GM21529 (cell line): ENCODE results near the gene FPR3.
"Not testable (repeated sequence)": the region's sequence is repeated elsewhere in the genome, so short reads cannot be mapped to it uniquely, and the experiment has no call there.

Experiments
- ATAC-seq: cut with Tn5 transposase; IDR thresholded peaks from one replicate; pipeline ENCODE4 v1.9.1; 2021; ENCODE audit not compliant: unreplicated experiment

Gene FPR3

DNA sequence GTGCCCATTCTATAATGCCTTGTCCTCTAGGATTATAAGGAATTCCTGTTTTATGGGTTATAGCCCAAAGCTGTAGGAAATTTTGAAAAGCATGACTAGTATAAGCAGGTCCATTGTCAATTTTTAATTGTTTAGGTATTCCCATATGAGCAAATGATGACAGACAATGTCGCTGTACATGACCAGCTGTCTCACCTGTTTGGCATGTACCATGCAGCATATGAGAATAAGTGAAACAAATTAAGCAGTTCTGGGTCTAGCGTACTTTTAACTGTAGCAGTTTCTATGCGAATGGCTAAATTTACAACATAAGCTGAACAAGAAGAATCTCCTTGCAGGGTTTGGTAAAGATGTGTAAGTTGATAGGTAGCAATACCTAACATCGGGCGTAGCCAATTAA is 11.6 kb downstream of the FPR3 start:
- ATAC-seq, result not testable (repeated sequence)

DNA sequence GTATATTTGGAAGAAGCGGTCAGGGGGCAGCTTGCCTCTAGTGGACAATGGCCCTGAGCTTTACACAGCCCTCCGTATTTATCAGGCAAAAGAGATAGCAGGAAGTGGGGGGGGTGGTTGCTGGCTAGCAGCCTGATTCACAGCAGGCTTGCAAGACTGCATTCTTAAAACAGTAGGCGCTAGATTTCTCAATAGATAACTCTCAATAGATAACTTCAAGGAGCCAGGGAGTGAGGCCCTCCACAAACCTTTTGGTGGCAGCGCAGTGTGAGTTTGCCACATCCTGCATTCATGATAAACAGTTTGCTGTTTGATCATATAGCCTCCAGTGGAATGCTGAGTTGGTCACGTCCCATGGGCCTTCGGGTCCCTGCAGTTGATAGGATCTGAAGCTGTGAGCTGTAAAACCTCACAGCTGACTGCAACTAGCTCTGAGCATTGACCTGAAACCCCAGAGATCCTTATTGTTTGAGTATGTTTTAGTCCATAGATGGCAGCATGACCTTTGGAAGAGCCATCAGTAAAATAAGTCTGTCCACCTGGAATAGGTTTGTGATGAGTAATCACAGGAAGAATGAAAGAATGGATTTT is 12.2 kb downstream of the FPR3 start:
- ATAC-seq, result no peak

DNA sequence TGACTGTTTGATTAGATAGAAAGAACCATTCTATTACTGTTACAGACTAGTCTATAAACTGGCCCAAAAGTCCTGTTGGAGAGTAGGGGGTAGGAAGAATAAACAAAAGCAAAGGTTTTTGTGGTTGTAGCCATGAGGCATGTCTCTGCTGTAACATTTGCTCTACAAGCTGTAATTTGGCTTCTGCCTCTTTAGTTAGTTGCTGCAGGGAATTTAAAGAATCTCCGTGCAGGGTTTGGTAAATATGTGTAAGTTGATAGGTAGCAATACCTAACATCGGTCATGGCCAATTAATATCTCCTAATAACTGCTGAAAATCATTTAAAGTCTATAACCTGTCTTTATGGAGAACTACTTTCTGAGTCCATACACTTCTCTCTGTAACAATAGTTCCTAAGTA is 13.0 kb downstream of the FPR3 start:
- ATAC-seq, result no peak

DNA sequence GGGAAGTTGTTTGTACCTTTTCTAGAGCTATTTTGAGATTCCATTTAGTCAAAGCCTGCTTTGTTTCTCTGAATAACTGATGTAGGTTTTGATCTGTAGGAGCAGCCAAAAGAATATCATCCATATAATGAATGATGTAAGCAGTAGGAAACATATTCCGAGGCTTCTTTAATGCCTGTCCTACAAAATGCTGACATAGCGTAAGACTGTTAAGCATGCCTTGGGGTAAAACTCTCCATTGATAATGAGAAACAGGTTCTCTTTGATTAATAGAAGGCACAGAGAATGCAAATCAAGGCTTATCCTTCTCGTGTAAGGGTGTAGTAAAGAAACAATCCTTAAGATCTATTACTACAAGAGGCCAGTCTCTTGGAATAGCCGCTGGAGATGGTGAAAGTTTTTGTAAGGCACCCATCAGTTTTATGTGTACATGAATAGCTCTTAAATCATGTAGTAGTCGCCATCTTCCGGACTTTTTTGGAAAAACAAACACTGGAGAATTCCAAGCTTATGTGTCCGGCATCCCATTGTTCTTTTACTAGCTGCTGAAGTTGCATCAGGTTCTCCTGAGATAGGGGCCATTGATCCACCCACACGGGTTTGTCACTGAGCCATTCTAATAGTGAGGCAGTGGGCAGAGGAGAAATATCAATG is 13.5 kb downstream of the FPR3 start:
- ATAC-seq, result no peak

DNA sequence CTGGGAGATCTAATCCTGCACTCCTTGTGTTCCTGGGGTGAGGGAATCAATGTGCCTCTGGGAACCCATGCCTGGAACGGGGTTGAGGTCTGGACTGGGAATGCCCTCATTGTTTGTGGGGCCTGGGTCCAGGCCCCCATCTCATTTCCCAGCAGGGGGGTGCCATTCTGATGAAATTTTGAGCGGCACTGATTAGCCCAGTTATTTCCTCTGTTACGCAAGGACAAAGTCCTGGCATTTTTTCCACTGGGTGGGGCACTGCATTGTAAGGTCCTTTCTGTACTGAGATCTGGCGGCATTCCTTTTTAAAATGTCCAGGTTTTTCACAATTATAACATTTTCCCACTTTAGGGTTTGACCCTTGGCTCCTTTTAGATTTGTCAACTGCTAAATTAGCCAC is 14.8 kb downstream of the FPR3 start:
- no peak for ATAC-seq

DNA sequence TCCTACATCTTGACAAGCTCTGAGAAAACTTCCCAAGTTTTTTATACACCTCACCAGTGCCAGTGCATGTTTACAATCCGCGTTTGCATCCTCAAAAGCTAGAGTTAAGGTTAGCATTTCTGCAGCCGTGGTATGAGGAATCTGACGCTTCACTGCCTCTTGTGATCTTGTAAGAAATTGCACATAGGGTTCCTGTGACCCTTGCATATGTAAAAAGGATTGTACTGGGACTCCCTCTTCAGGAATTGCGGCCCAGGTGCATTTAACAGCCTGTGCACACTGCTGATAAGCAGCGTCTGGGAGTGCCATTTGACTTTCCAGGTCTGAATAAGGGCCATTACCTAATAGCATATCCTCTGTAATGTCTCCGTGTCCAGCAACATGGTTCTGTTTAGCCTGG is 15.3 kb downstream of the FPR3 start:
- ATAC-seq, result no peak

DNA sequence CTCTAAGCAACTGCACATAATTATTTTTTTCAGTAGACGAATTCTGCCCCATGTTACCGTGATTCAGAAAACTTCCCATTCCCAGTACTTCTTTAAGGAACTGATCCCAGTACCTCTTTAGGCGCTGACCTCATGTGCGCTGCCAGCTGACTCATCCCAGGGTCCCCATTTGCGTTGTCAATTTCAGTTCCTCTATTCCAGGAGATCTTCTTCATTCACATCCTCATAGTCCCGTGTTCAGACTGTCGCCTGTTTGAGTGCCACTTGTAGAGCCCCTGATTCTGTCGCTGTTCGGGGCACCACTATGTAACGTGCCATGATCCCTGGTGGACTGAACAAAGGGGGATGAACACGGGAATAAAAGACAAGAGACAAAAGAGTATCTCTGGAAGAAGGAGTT is 16.4 kb downstream of the FPR3 start:
- no peak for ATAC-seq

DNA sequence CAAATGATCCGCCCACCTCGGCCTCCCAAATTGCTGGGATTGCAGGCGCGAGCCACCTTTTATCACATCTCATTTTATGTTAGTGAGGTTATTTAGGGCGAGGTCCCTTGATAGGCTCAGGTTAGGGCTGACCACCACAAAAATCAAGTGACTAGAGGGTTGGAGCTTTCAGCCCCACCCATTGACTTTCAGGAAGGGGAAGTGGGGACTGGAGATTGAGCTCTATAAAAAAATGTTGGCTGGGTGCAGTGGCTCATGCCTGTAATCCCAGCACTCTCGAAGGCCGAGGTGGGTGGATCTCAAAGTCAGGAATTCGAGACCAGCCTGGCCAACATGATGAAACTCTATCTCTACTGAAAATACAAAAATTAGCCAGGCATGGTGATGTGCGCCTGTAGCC is 20.1 kb downstream of the FPR3 start:
- no peak for ATAC-seq

DNA sequence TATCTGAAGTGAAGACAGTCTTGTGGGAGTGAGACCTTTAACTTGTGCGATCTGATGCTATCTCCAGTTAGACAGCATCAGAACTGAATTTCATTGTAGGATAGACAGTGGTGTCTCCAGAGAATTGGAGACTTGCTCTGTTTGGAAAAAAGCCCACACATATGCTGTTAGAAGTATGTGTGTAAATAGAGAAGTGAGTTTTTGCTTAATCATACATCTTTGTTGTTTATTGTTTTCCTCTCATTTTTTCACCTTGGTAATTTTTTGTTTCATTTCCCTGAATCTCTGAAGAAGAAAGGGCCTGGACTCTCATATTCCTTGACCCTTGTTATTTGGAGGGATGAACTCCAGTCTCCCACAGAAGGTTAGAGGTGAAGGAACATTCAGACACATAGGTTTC is 21.8 kb downstream of the FPR3 start:
- no peak for ATAC-seq

DNA sequence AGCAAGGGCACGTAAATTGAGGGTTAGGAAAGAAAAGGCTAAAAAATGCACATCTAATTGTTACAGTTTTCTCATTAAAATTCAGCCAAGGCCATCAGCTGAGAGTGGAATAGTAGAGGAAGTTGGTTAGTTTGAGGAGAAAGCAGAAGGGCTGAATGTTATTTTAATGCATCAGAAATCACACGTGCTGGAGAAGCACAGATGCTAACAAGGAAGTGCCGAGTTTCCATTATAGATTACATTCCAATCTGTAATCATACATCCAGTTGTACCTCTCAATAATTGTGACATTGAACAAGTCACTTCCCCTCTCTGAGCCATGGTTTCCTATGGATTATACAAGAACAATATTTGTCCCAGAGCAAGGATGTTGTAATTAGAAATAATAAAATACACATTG is 25.1 kb downstream of the FPR3 start:
- ATAC-seq, result no peak

DNA sequence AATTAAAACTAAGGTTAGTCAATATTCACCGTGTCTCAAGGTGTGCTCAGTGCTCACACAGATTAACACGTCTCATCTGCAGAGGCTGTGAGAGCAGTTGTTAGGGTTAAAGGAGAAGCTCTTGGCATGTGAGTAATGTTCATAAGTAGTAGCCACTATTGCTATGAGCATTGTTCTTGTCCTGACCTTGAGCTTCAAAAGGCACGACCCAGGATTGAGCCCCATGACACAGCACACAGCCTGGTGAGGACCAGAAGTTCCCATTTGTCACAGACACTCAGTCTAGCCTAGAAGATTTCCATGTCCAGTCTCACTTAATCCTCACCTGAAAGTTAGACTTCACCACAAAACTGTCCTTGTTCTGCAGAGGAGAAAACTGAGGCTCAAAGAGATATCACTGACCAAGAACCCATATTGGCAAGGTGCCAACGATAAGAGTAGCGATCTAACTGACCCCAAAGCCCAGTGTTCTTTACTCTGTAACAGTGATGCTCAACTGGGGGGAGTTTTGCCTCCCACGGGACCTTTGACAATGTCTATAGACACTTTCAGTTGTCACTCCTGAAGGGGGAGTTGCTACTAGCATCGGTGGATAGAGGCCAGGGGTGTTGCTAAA is 26.0 kb downstream of the FPR3 start:
- no peak for ATAC-seq

DNA sequence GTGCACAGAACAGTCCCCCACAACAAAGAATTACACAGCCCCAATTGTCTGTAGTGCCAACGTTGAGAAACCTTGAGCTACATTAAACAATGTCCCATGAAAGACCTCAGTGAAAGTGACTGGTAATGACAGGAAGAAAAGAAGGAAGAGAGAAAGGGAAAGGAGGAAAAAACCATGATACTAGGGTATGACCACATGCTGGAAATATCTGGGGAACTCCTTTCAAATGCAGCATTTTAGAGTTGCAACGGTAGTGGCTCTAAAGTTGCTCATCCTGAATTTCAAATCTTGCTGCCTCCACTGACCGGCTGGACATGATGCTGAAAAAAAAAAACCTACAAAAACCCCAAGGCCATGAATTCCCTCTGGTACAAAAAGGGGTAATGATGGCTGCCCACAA is 26.5 kb downstream of the FPR3 start:
- no peak for ATAC-seq

DNA sequence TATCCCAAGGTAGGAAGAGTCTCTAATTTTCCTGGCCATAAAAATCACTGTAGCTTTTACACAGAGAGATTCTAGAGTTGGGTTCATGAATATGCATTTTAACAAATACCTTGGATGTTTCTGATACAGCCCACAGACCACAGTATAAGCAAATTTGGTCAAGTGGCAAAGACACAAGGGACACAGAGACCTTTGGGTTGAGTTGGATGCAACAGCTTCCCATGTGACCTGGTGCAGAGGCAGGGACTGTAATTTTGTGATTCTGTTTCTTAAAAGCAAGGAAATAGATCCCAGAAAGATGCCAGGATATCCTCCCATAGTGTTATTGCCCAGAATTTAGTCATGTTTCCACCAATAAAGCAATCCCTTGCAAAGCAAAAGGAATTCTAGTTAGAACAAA is 27.0 kb downstream of the FPR3 start:
- no peak for ATAC-seq

DNA sequence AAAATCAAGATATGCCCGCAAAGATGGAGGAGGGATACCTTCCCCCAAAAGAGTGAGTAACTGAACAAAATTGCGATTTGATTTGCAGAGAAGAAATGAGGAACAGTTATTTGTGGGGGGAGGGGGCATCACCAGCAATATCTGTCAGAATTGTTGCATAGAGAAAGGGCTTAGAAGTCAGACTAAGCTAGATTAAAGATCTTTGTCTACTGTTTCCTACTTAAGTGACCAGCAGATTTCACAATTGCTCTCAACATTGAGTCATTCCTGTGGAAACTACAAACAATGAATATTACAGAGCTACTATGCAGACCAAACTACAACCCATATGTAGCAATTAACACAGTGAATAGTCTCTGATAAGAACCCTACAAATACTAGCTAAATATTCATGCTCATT is 27.4 kb downstream of the FPR3 start:
- ATAC-seq, result no peak

DNA sequence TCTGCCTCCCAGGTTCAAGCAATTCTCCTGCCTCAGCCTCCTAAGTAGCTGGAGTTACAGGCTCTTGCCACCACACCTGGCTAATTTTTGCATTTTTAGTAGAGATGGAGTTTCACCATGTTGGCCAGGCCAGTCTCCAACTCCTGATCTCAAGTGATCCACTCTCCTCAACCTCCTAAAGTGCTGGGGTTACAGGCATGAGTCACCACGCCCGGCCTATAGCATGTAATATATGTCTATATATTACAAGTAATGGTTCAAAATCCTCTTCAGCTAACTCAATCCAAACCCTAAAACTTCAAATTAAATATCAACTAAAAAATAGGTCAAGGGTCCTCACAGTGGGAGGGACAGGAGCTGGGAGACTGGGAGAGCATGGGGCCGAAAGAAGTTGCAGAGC is 28.0 kb downstream of the FPR3 start:
- ATAC-seq, result no peak

DNA sequence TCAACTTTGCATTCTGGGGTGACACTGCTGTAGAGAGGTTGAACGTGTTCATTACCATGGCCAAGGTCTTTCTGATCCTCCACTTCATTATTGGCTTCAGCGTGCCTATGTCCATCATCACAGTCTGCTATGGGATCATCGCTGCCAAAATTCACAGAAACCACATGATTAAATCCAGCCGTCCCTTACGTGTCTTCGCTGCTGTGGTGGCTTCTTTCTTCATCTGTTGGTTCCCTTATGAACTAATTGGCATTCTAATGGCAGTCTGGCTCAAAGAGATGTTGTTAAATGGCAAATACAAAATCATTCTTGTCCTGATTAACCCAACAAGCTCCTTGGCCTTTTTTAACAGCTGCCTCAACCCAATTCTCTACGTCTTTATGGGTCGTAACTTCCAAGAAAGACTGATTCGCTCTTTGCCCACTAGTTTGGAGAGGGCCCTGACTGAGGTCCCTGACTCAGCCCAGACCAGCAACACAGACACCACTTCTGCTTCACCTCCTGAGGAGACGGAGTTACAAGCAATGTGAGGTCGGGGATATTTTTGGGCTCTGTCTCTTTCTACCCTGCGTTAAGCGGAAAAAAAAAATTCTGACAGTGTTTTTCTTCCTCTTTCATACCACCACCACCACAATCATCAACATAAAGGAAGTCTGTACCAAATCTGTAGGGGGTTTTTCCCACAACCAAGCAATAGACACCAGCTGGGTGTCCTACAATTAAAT is 29.5 kb downstream of the FPR3 start:
- ATAC-seq, result no peak

DNA sequence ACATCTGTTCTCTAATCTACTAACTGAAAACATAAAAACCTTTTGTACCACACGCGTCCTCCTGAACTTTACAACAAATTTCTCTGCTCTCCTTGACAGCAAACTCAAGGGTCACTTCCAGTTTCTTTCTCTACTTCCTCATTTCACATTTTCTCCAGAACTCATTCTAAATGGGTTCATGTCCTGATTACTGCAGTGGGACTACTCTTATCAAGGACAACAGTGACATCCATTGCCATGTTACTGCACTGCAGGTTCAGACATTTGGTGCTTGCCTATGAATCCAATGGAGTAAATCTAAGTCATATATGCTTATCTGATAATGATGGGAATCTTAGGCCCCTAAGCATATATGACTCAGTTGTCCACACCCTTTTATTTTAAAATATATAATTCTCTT is 35.3 kb downstream of the FPR3 start:
- ATAC-seq, result no peak

DNA sequence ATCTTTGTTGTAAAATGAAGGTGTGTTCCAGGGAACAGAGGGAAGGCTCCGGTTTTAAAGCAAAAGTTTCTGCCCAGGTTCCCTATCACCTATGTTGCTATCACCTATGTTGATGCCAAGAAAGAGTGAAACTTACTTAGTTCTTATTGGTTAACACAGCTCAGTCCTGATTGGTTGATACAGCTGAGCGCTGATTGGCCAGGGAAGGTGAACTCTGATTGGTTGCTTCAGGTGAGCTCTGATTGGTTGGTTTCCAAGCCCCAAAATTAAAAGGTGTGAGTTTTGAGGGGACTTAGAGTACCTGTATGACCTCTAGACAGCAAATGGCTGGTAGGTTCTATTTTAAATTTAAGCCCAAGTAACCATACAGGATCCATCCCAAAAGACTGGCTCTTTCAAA is 42.2 kb downstream of the FPR3 start:
- no peak for ATAC-seq

DNA sequence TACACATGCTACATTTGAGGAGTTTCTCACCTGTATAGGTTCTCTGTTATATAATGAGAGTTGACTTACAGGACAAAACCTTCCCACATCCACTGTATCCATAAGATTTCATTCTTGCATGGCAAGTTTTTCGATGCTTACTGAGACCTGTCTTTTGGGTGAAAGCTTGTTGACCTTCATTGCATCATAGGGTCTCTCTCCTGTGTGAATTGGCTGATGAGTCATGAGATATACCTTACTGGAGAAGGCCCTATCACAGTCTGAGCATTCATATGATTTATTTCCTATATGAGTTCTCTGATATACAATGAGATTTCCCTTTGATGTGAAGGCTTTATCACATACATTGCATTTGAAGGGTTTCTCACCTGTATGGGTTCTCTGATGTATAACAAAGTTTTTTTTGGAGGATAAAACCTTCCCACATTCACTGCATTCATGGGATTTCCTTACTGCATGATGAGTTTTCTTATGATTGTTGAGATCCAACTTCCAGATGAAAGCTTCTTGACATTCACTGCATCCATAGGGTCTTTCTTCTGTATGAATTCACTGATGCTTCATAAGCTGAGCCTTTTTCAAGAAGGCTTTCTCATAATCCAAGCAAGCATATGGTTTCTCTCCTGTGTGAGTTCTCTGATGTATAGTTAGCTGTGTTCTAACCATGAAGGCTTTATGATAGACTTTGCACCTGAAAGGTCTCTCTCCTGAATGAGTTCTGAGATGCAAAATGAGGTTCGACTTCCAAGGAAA is 67.1 kb downstream of the FPR3 start:
- ATAC-seq, result no peak

DNA sequence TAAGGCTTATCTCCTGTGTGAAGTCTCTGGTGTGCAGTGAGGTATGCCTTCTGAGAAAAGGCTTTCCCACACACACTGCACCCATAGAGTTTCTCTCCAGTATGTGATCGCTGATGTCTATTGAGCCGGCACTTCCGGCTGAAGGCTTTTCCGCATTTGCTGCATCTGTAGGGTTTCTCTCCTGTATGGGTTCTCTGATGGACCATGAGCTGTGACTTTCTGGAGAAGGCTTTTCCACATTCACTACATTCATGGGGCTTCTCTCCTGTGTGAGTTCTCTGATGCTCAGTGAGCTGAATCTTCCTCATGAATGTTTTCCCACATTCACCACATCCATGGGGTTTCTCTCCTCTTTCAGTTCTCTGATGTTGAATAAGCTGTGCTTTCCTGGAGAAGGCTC is 78.1 kb downstream of the FPR3 start:
- ATAC-seq, result no peak
